Upper lobe of left lung (tissue), 4 donors: Measurements from ENCODE around the gene TM4SF20.

Experiments
- CTCF ChIP-seq, 6 experiments: fragments of 450-650 bp in 4 of 6; fragments of 200-600 bp in 2 of 6; sonication (generic) in 2 of 6; IDR thresholded peaks; one replicate each; pipeline ENCODE4 v1.5.1; 2016 to 2019; ENCODE audit warnings: antibody characterized with exemption in 6 of 6
- POLR2A ChIP-seq, 4 donors: fragments of 450-650 bp; IDR thresholded peaks; one replicate each; pipeline ENCODE4 v1.5.1; 2016 to 2017; ENCODE audit warnings: antibody characterized with exemption in 4 of 4, mild to moderate bottlenecking in 2 of 4
- POLR2AphosphoS5 ChIP-seq, 2 donors: sonication (generic); formaldehyde crosslinking; IDR thresholded peaks; one replicate each; pipeline ENCODE4 v1.5.1; 2017; ENCODE audit warnings: antibody characterized with exemption in 2 of 2

GRCh38 chr2:227339098-227339599 lies 40.0 kb downstream of the TM4SF20 start:
- no peak for TF ChIP-seq CTCF (IDR thresholded peaks at IDR 0.05)
- no peak for TF ChIP-seq POLR2A (IDR thresholded peaks at IDR 0.05)
- no peak for TF ChIP-seq POLR2AphosphoS5 (IDR thresholded peaks at IDR 0.05)
